Measurements from ENCODE around the gene ATP6V0C. TPM values are rescaled to one million over a fixed set of nuclear protein-coding genes. Genes with fewer than 3 reads are reported as not detected.

ATP6V0C gene
- total and polyA plus RNA-seq, 2 donors from 2014 or later = 303 to 520 TPM

- peaks cover 0 to 23% (median 0%) of the 10 kb centered on the region in 3 donors for H3K36me3 ChIP-seq (ENCODE audit: control insufficient read depth in 2 of 3, insufficient read depth in 3 of 3, low read length in 3 of 3)
- no peak overlapping the region for H3K4me3 ChIP-seq (ENCODE audit: low read length in 3 of 3)
- H3K9ac ChIP-seq (ENCODE audit: low read length in 3 of 3) = no peak overlapping the region
- no peaks in the 10 kb centered on the region for H3K27me3 ChIP-seq (ENCODE audit: control insufficient read depth, insufficient read depth, low read length)
- H3K9me3 ChIP-seq (ENCODE audit: control insufficient read depth in 2 of 3, insufficient read depth in 1 of 3, low read length in 3 of 3) = no peaks in the 10 kb centered on the region
- no peak for FAIRE-seq
- H3K4me1 ChIP-seq (ENCODE audit: control insufficient read depth in 2 of 3, insufficient read depth in 2 of 3, low read depth in 1 of 3, low read length in 3 of 3) = peaks cover 0 to 57% (median 21%) of the 10 kb centered on the region in 3 donors
- TF ChIP-seq CTCF (IDR thresholded peaks at IDR 0.05; ENCODE audit: borderline replicate concordance, extremely low read depth, insufficient read depth) = no peak
- peak overlapping the region; percentile 59 to 72 for H3K27ac ChIP-seq (ENCODE audit: low read depth in 2 of 2, low read length in 2 of 2)
- intact Hi-C loops (cut with DNase I) = no loop called here
- no peak for DNase-seq
These were observed 5.9 kb downstream of the ATP6V0C start for GRCh38 chr16:2519711-2520080.

- intact Hi-C loops (cut with DNase I) = no loop called here
- H3K27me3 ChIP-seq (ENCODE audit: control insufficient read depth, insufficient read depth, low read length) = no peaks in the 10 kb centered on the region
- no peaks in the 10 kb centered on the region for H3K9me3 ChIP-seq (ENCODE audit: control insufficient read depth in 2 of 3, insufficient read depth in 1 of 3, low read length in 3 of 3)
- no peak for TF ChIP-seq CTCF (IDR thresholded peaks at IDR 0.05; ENCODE audit: borderline replicate concordance, extremely low read depth, insufficient read depth)
- DNase-seq = peak; percentile 90 to 97 (median 93)
- peak within 1 kb of the TSS in 1 of 3 donors; percentile 4 for H3K9ac ChIP-seq (ENCODE audit: low read length in 3 of 3)
- H3K4me1 ChIP-seq (ENCODE audit: control insufficient read depth in 2 of 3, insufficient read depth in 2 of 3, low read depth in 1 of 3, low read length in 3 of 3) = peaks cover 0 to 54% (median 23%) of the 10 kb centered on the region in 3 donors
- peak within 1 kb of the TSS; percentile 66 to 72 for H3K27ac ChIP-seq (ENCODE audit: low read depth in 2 of 2, low read length in 2 of 2)
- FAIRE-seq = no peak
- H3K36me3 ChIP-seq (ENCODE audit: control insufficient read depth in 2 of 3, insufficient read depth in 3 of 3, low read length in 3 of 3) = peaks cover 0 to 23% (median 0%) of the 10 kb centered on the region in 3 donors
- peak within 1 kb of the TSS; percentile 12 to 61 (median 31) for H3K4me3 ChIP-seq (ENCODE audit: low read length in 3 of 3)
These were observed 6.5 kb downstream of the ATP6V0C start, which contains the start of gene AMDHD2 for GRCh38 chr16:2520097-2520783. Gene AMDHD2 (plus strand): TSS chr16:2520371. CDS start chr16:2520459, 88 bp downstream.

GRCh38 chr16:2520784-2521531, 7.2 kb downstream of the ATP6V0C start:
- Histone ChIP-seq H3K27ac (ENCODE audit: low read depth in 2 of 2, low read length in 2 of 2) (no peak overlapping the region), H3K9ac (ENCODE audit: low read length in 3 of 3) (peak overlapping the region in 1 of 3 donors; percentile 4), H3K27me3 (ENCODE audit: control insufficient read depth, insufficient read depth, low read length) (no peaks in the 10 kb centered on the region), H3K9me3 (ENCODE audit: control insufficient read depth in 2 of 3, insufficient read depth in 1 of 3, low read length in 3 of 3) (no peaks in the 10 kb centered on the region), H3K4me1 (ENCODE audit: control insufficient read depth in 2 of 3, insufficient read depth in 2 of 3, low read depth in 1 of 3, low read length in 3 of 3) (peaks cover 0 to 48% (median 20%) of the 10 kb centered on the region in 3 donors), H3K36me3 (ENCODE audit: control insufficient read depth in 2 of 3, insufficient read depth in 3 of 3, low read length in 3 of 3) (peaks cover 0 to 23% (median 0%) of the 10 kb centered on the region in 3 donors), H3K4me3 (ENCODE audit: low read length in 3 of 3) (peak overlapping the region; percentile 12 to 61 (median 31))
- TF ChIP-seq CTCF (IDR thresholded peaks at IDR 0.05; ENCODE audit: borderline replicate concordance, extremely low read depth, insufficient read depth) = no peak
- intact Hi-C loops (cut with DNase I) = no loop called here
- DNase-seq = peak in 2 of 5 donors; percentile 70 to 82
- no peak for FAIRE-seq
